ENCODE results near the gene HOXA13.

The HOXA13 gene

GRCh38 chr7:27235387-27236311 is 35.8 kb upstream of the HOXA13 start (continued):
- no peak for TF ChIP-seq ZNF174 (tag by site-specific recombination; IDR thresholded peaks at IDR 0.05)
- no peak for TF ChIP-seq ZNF223 (tag by site-specific recombination; IDR thresholded peaks at IDR 0.05)
- no peak for TF ChIP-seq ZNF792 (tag by site-specific recombination; IDR thresholded peaks at IDR 0.05)
- no peak for TF ChIP-seq ZNF488 (tag by site-specific recombination; IDR thresholded peaks at IDR 0.05)
- TF ChIP-seq KLF8 (tag by site-specific recombination; IDR thresholded peaks at IDR 0.05): peak; percentile 46; the same call in 1 of the 2 replicates
- no peak for TF ChIP-seq ZNF362 (tag by site-specific recombination; IDR thresholded peaks at IDR 0.05)
- no peak for TF ChIP-seq ZNF404 (tag by site-specific recombination; IDR thresholded peaks at IDR 0.05)
- no peak for TF ChIP-seq ZNF354C (tag by site-specific recombination; IDR thresholded peaks at IDR 0.05; ENCODE audit: borderline replicate concordance, low read depth)
- TF ChIP-seq ZSCAN23 (tag by site-specific recombination; IDR thresholded peaks at IDR 0.05): no peak
- TF ChIP-seq ZNF350 (tag by site-specific recombination; IDR thresholded peaks at IDR 0.05): no peak
- no peak for TF ChIP-seq ZNF211 (tag by site-specific recombination; IDR thresholded peaks at IDR 0.05; ENCODE audit: low read depth)
- TF ChIP-seq ZNF311 (tag by site-specific recombination; IDR thresholded peaks at IDR 0.05; ENCODE audit: borderline replicate concordance): no peak
- no peak for TF ChIP-seq ZBTB6 (tag by site-specific recombination; IDR thresholded peaks at IDR 0.05)
- TF ChIP-seq ZNF292 (tag by site-specific recombination; IDR thresholded peaks at IDR 0.05; ENCODE audit: borderline replicate concordance, low read depth): no peak
- no peak for TF ChIP-seq YY2 (tag by site-specific recombination; IDR thresholded peaks at IDR 0.05)
- TF ChIP-seq ZNF677 (tag by site-specific recombination; IDR thresholded peaks at IDR 0.05): no peak
- TF ChIP-seq ZNF623 (tag by site-specific recombination; IDR thresholded peaks at IDR 0.05): no peak
- TF ChIP-seq ZNF629 (tag by site-specific recombination; IDR thresholded peaks at IDR 0.05): peak; percentile 40; the same call in 1 of the 2 replicates
- no peak for TF ChIP-seq SP3 (tag by site-specific recombination; IDR thresholded peaks at IDR 0.05)
- TF ChIP-seq CTCF (tag by site-specific recombination; IDR thresholded peaks at IDR 0.05): peak; percentile 96
- peak; percentile 97 for TF ChIP-seq SCRT2 (tag by site-specific recombination; IDR thresholded peaks at IDR 0.05)
- no peak for TF ChIP-seq HOXC10 (CRISPR knock-in tag; IDR thresholded peaks at IDR 0.05)
- no peak for TF ChIP-seq ZNF169 (tag by site-specific recombination; IDR thresholded peaks at IDR 0.05)
- no peak for TF ChIP-seq PRDM6 (tag by site-specific recombination; IDR thresholded peaks at IDR 0.05)
- TF ChIP-seq ZNF37A (tag by site-specific recombination; IDR thresholded peaks at IDR 0.05): no peak
- no peak for TF ChIP-seq HOXD13 (CRISPR knock-in tag; IDR thresholded peaks at IDR 0.05; ENCODE audit: borderline replicate concordance)
- no peak for TF ChIP-seq TSHZ1 (tag by site-specific recombination; IDR thresholded peaks at IDR 0.05; ENCODE audit: borderline replicate concordance)
- TF ChIP-seq ZNF521 (tag by site-specific recombination; IDR thresholded peaks at IDR 0.05): no peak
